ENCODE data around the gene KLF3.
A peak's percentile ranks its signal among the peaks of the same experiment; 100 is the strongest.

Gene KLF3

GRCh38 chr4:38696697-38697096, 32.7 kb downstream of the KLF3 start:
- no peak for DNase-seq (ENCODE audit: low read depth in 2 of 2)

- no peak for DNase-seq (ENCODE audit: low read depth in 2 of 2)
Observed at GRCh38 chr4:38698176-38698575, 34.2 kb downstream of the KLF3 start.

- DNase-seq (ENCODE audit: low read depth in 2 of 2) = no peak
Observed at GRCh38 chr4:38699112-38699511, 35.1 kb downstream of the KLF3 start.

- no peak for DNase-seq (ENCODE audit: low read depth in 2 of 2)
Observed at GRCh38 chr4:38703635-38704034, 39.6 kb downstream of the KLF3 start.

- DNase-seq (ENCODE audit: low read depth in 2 of 2) = no peak
Observed at GRCh38 chr4:38704622-38705154, 40.7 kb downstream of the KLF3 start.

GRCh38 chr4:38706301-38706700, 42.3 kb downstream of the KLF3 start:
- DNase-seq (ENCODE audit: low read depth in 2 of 2) = no peak

- no peak for DNase-seq (ENCODE audit: low read depth in 2 of 2)
Observed at GRCh38 chr4:38710053-38710452, 46.1 kb downstream of the KLF3 start.

- no peak for DNase-seq (ENCODE audit: low read depth in 2 of 2)
Observed at GRCh38 chr4:38711066-38711465, 47.1 kb downstream of the KLF3 start.

GRCh38 chr4:38715050-38715449, 51.1 kb downstream of the KLF3 start:
- DNase-seq (ENCODE audit: low read depth in 2 of 2) = no peak

GRCh38 chr4:38716256-38716655, 52.3 kb downstream of the KLF3 start:
- no peak for DNase-seq (ENCODE audit: low read depth in 2 of 2)

GRCh38 chr4:38717604-38718003, 53.6 kb downstream of the KLF3 start:
- no peak for DNase-seq (ENCODE audit: low read depth in 2 of 2)

GRCh38 chr4:38723114-38723513, 59.1 kb downstream of the KLF3 start:
- DNase-seq (ENCODE audit: low read depth in 2 of 2) = no peak

GRCh38 chr4:38723726-38724474, 59.9 kb downstream of the KLF3 start:
- no peak for DNase-seq (ENCODE audit: low read depth in 2 of 2)

GRCh38 chr4:38724475-38724808, 60.4 kb downstream of the KLF3 start:
- no peak for DNase-seq (ENCODE audit: low read depth in 2 of 2)

GRCh38 chr4:38728631-38729141, 64.7 kb downstream of the KLF3 start:
- DNase-seq (ENCODE audit: low read depth in 2 of 2) = no peak

GRCh38 chr4:38730493-38730829, 66.5 kb downstream of the KLF3 start:
- DNase-seq (ENCODE audit: low read depth in 2 of 2) = no peak

- DNase-seq (ENCODE audit: low read depth in 2 of 2) = peak; percentile 58 to 65
Observed at GRCh38 chr4:38730830-38731646, 67.0 kb downstream of the KLF3 start.

GRCh38 chr4:38733663-38734062, 69.7 kb downstream of the KLF3 start:
- DNase-seq (ENCODE audit: low read depth in 2 of 2) = no peak

- DNase-seq (ENCODE audit: low read depth in 2 of 2) = no peak
Observed at GRCh38 chr4:38734446-38734845, 70.4 kb downstream of the KLF3 start.

GRCh38 chr4:38734911-38735310, 70.9 kb downstream of the KLF3 start:
- no peak for DNase-seq (ENCODE audit: low read depth in 2 of 2)

GRCh38 chr4:38735870-38736269, 71.9 kb downstream of the KLF3 start:
- DNase-seq (ENCODE audit: low read depth in 2 of 2) = no peak

GRCh38 chr4:38738940-38739803, 75.2 kb downstream of the KLF3 start:
- no peak for DNase-seq (ENCODE audit: low read depth in 2 of 2)
